Stimulated activated effector memory CD8-positive, alpha-beta T cell treated with anti-CD3 and anti-CD28 coated beads, Interleukin-12 subunit alpha, Interleukin-12 subunit beta, amount 100 ng/mL, for 72 hours (primary cell): ENCODE results near the gene BICRA.

ENCODE experiments used
- ATAC-seq: fragments of 150-1000 bp; cut with Tn5 transposase; 2 replicates; pipeline ENCODE4 v1.10.0; 2021
- DNase-seq, 2 donors: peaks; one replicate each; pipeline ENCODE4 v3.0.0; 2021 to 2022; ENCODE audit warnings: low spot score in 2 of 2
- H3K27ac Mint-ChIP-seq: one replicate; pipeline ENCODE4 v1.8.0; 2022; ENCODE audit warnings: mild to moderate bottlenecking, mixed read lengths
- H3K36me3 Mint-ChIP-seq: one replicate; pipeline ENCODE4 v1.8.0; 2022; ENCODE audit warnings: mild to moderate bottlenecking, mixed read lengths
- H3K4me1 Mint-ChIP-seq: one replicate; pipeline ENCODE4 v1.8.0; 2022; ENCODE audit warnings: mixed read lengths
- H3K4me3 Mint-ChIP-seq: one replicate; pipeline ENCODE4 v1.8.0; 2022; ENCODE audit warnings: mild to moderate bottlenecking, mixed read lengths
- H3K9me3 Mint-ChIP-seq: one replicate; pipeline ENCODE4 v1.8.0; 2022; ENCODE audit warnings: mixed read lengths

BICRA gene

GRCh38 chr19:47637550-47637949, 28.6 kb downstream of the BICRA start:
- peaks cover 31% of the 10 kb centered on the region for H3K4me1 Mint-ChIP-seq
- H3K27ac Mint-ChIP-seq = peak overlapping the region; percentile 74
- H3K36me3 Mint-ChIP-seq = peaks cover 8% of the 10 kb centered on the region

GRCh38 chr19:47641891-47642485, 33.1 kb downstream of the BICRA start:
- Mint-ChIP-seq H3K4me1 (peaks cover 29% of the 10 kb centered on the region), H3K4me3 (no peak overlapping the region), H3K27ac (no peak overlapping the region), H3K9me3 (no peaks in the 10 kb centered on the region), H3K36me3 (peaks cover 14% of the 10 kb centered on the region)
- no peak for ATAC-seq
- DNase-seq = no peak

More at GRCh38 chr19:47637550-47637949, 28.6 kb downstream of the BICRA start:
- no peak overlapping the region for H3K4me3 Mint-ChIP-seq
- ATAC-seq = no peak
- no peaks in the 10 kb centered on the region for H3K9me3 Mint-ChIP-seq
- DNase-seq = no peak

GRCh38 chr19:47643281-47643680, 34.3 kb downstream of the BICRA start:
- peak overlapping the region; percentile 43 for H3K27ac Mint-ChIP-seq
- H3K4me3 Mint-ChIP-seq = no peak overlapping the region
- peaks cover 31% of the 10 kb centered on the region for H3K4me1 Mint-ChIP-seq
- ATAC-seq = no peak
- H3K9me3 Mint-ChIP-seq = no peaks in the 10 kb centered on the region
- peaks cover 14% of the 10 kb centered on the region for H3K36me3 Mint-ChIP-seq
- DNase-seq = no peak

GRCh38 chr19:47644199-47644598, 35.3 kb downstream of the BICRA start:
- peak overlapping the region; percentile 43 for H3K27ac Mint-ChIP-seq
- no peak overlapping the region for H3K4me3 Mint-ChIP-seq
- H3K36me3 Mint-ChIP-seq = peaks cover 14% of the 10 kb centered on the region

GRCh38 chr19:47644743-47645482, 36.0 kb downstream of the BICRA start:
- H3K4me1 Mint-ChIP-seq = peaks cover 30% of the 10 kb centered on the region
- peak overlapping the region; percentile 43 for H3K27ac Mint-ChIP-seq
- no peak overlapping the region for H3K4me3 Mint-ChIP-seq

More at GRCh38 chr19:47644199-47644598, 35.3 kb downstream of the BICRA start:
- no peak for ATAC-seq
- H3K4me1 Mint-ChIP-seq = peaks cover 30% of the 10 kb centered on the region
- no peaks in the 10 kb centered on the region for H3K9me3 Mint-ChIP-seq
- no peak for DNase-seq

GRCh38 chr19:47646924-47647323, 38.0 kb downstream of the BICRA start:
- no peak overlapping the region for H3K4me3 Mint-ChIP-seq
- DNase-seq (no peak), ATAC-seq (no peak)
- no peak overlapping the region for H3K27ac Mint-ChIP-seq
- peaks cover 12% of the 10 kb centered on the region for H3K36me3 Mint-ChIP-seq
- H3K4me1 Mint-ChIP-seq = peaks cover 45% of the 10 kb centered on the region
- no peaks in the 10 kb centered on the region for H3K9me3 Mint-ChIP-seq

More at GRCh38 chr19:47644743-47645482, 36.0 kb downstream of the BICRA start:
- Mint-ChIP-seq H3K36me3 (peaks cover 9% of the 10 kb centered on the region), H3K9me3 (no peaks in the 10 kb centered on the region)
- no peak for DNase-seq
- no peak for ATAC-seq

- DNase-seq (no peak), ATAC-seq (no peak)
- no peak overlapping the region for H3K27ac Mint-ChIP-seq
- no peak overlapping the region for H3K4me3 Mint-ChIP-seq
- H3K9me3 Mint-ChIP-seq = no peaks in the 10 kb centered on the region
- peaks cover 25% of the 10 kb centered on the region for H3K36me3 Mint-ChIP-seq
- peaks cover 37% of the 10 kb centered on the region for H3K4me1 Mint-ChIP-seq
These were observed 40.7 kb downstream of the BICRA start for GRCh38 chr19:47649588-47649987.

- peak overlapping the region; percentile 83 for H3K27ac Mint-ChIP-seq
These were observed 41.8 kb downstream of the BICRA start for GRCh38 chr19:47650700-47651099.

GRCh38 chr19:47651132-47651531, 42.2 kb downstream of the BICRA start:
- Mint-ChIP-seq H3K4me1 (peaks cover 29% of the 10 kb centered on the region), H3K4me3 (no peak overlapping the region), H3K9me3 (no peaks in the 10 kb centered on the region), H3K27ac (peak overlapping the region; percentile 83), H3K36me3 (peaks cover 27% of the 10 kb centered on the region)
- DNase-seq (no peak), ATAC-seq (no peak)

More at GRCh38 chr19:47650700-47651099, 41.8 kb downstream of the BICRA start:
- DNase-seq = no peak
- H3K4me1 Mint-ChIP-seq = peaks cover 33% of the 10 kb centered on the region
- H3K36me3 Mint-ChIP-seq = peaks cover 29% of the 10 kb centered on the region
- H3K4me3 Mint-ChIP-seq = no peak overlapping the region
- no peaks in the 10 kb centered on the region for H3K9me3 Mint-ChIP-seq
- ATAC-seq = no peak

- Mint-ChIP-seq H3K4me1 (peaks cover 29% of the 10 kb centered on the region), H3K4me3 (no peak overlapping the region), H3K9me3 (no peaks in the 10 kb centered on the region), H3K27ac (peak overlapping the region; percentile 83), H3K36me3 (peaks cover 29% of the 10 kb centered on the region)
- DNase-seq (no peak), ATAC-seq (no peak)
These were observed 42.8 kb downstream of the BICRA start for GRCh38 chr19:47651691-47652090.

- Mint-ChIP-seq H3K4me1 (peaks cover 28% of the 10 kb centered on the region), H3K4me3 (no peak overlapping the region), H3K36me3 (peaks cover 29% of the 10 kb centered on the region), H3K27ac (peak overlapping the region; percentile 60), H3K9me3 (no peaks in the 10 kb centered on the region)
- DNase-seq = no peak
- ATAC-seq = no peak
These were observed 43.4 kb downstream of the BICRA start for GRCh38 chr19:47652285-47652684.

- ATAC-seq = no peak
- DNase-seq = no peak
- no peak overlapping the region for H3K27ac Mint-ChIP-seq
- peaks cover 29% of the 10 kb centered on the region for H3K36me3 Mint-ChIP-seq
- H3K9me3 Mint-ChIP-seq = no peaks in the 10 kb centered on the region
- H3K4me3 Mint-ChIP-seq = no peak overlapping the region
- H3K4me1 Mint-ChIP-seq = peaks cover 18% of the 10 kb centered on the region
These were observed 44.9 kb downstream of the BICRA start for GRCh38 chr19:47653856-47654255.

GRCh38 chr19:47657719-47658118, 48.8 kb downstream of the BICRA start:
- DNase-seq = no peak
- Mint-ChIP-seq H3K27ac (no peak overlapping the region), H3K4me3 (no peak overlapping the region), H3K9me3 (no peaks in the 10 kb centered on the region), H3K36me3 (peaks cover 25% of the 10 kb centered on the region), H3K4me1 (peaks cover 24% of the 10 kb centered on the region)
- no peak for ATAC-seq

- Mint-ChIP-seq H3K9me3 (no peaks in the 10 kb centered on the region), H3K27ac (no peak overlapping the region)
- DNase-seq = no peak
These were observed 49.8 kb downstream of the BICRA start for GRCh38 chr19:47658431-47659348.

GRCh38 chr19:47660435-47660832, 51.5 kb downstream of the BICRA start:
- H3K4me1 Mint-ChIP-seq = peaks cover 24% of the 10 kb centered on the region
- H3K4me3 Mint-ChIP-seq = no peak overlapping the region
- H3K27ac Mint-ChIP-seq = peak overlapping the region; percentile 80
- DNase-seq (no peak), ATAC-seq (no peak)
- no peaks in the 10 kb centered on the region for H3K9me3 Mint-ChIP-seq
- peaks cover 11% of the 10 kb centered on the region for H3K36me3 Mint-ChIP-seq

More at GRCh38 chr19:47658431-47659348, 49.8 kb downstream of the BICRA start:
- peaks cover 24% of the 10 kb centered on the region for H3K4me1 Mint-ChIP-seq
- peaks cover 19% of the 10 kb centered on the region for H3K36me3 Mint-ChIP-seq
- ATAC-seq = no peak
- H3K4me3 Mint-ChIP-seq = no peak overlapping the region
